ENCODE data around the gene KCNJ8.

- TF ChIP-seq CTCF (IDR thresholded peaks at IDR 0.05; ENCODE audit: low read length) (no peak), EZH2 (IDR thresholded peaks at IDR 0.05; ENCODE audit: borderline replicate concordance, low read length) (no peak)
Observed at GRCh38 chr12:21764950-21765349, 9.6 kb downstream of the KCNJ8 start.

All from OCI-LY1 (cell line).